Retinal pigment epithelial cell (primary cell): ENCODE results near the gene FUBP3.

ENCODE experiments used
- DNase-seq: peaks from one replicate; pipeline ENCODE4 v3.0.0-alpha.2; 2010; ENCODE audit warnings: low read depth
- H3K4me3 ChIP-seq: 2 replicates; pipeline ENCODE4 v1.5.1; 2011; ENCODE audit warnings: mild to moderate bottlenecking, low read length, control low read depth, moderate library complexity
- TF ChIP-seq, protein P1 (sequence below): conservative IDR thresholded peaks from 2 replicates; pipeline ENCODE4 v1.5.1; 2011; ENCODE audit warnings: low read depth, low read length, control low read depth, inconsistent platforms

Gene FUBP3, protein sequence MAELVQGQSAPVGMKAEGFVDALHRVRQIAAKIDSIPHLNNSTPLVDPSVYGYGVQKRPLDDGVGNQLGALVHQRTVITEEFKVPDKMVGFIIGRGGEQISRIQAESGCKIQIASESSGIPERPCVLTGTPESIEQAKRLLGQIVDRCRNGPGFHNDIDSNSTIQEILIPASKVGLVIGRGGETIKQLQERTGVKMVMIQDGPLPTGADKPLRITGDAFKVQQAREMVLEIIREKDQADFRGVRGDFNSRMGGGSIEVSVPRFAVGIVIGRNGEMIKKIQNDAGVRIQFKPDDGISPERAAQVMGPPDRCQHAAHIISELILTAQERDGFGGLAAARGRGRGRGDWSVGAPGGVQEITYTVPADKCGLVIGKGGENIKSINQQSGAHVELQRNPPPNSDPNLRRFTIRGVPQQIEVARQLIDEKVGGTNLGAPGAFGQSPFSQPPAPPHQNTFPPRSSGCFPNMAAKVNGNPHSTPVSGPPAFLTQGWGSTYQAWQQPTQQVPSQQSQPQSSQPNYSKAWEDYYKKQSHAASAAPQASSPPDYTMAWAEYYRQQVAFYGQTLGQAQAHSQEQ

DNA sequence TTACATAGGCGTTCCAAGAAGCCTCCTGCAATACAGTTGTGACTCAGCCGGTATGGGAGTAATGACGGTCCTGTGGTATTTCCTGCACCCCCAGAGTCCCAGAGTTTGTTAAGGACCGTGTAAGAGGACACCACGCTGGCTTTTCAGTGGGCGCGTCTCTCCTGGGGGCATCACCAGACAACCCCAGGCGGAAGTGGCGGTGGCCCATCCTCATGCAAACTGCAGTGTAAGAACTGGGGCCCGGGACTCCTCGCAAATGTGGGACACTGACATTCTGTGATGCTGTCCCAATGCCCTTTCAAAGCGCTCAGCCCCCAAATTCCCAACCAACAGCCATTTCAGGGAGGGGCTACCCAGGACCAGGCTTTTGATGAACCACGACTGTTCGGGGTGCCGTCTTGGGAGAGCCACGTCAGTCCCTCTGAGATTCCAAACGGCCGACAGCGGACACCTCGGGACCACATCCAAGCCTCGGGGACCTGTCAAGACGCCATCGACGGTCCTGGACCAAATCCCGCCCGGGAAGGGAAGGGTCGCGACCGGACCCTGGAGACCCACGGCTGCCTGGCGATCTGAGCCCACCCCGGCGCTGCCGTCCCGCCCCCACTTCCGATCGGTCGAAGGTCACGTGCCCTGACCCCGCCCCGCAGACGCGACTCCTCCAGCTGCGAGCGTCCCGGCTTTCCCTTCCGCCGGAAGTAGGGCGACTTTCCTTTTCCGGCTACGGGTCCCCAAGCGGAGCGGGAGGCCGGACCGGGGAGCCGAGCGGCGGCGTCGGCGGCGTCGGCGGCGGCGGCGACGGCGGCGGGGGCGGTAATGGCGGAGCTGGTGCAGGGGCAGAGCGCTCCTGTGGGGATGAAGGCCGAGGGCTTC, at the start of gene FUBP3:
TSS of gene FUBP3 (plus strand) at position 713 of the 873 bp plus-strand sequence. CDS start at position 817, 104 bp downstream.
- TF ChIP-seq, protein P1, sequence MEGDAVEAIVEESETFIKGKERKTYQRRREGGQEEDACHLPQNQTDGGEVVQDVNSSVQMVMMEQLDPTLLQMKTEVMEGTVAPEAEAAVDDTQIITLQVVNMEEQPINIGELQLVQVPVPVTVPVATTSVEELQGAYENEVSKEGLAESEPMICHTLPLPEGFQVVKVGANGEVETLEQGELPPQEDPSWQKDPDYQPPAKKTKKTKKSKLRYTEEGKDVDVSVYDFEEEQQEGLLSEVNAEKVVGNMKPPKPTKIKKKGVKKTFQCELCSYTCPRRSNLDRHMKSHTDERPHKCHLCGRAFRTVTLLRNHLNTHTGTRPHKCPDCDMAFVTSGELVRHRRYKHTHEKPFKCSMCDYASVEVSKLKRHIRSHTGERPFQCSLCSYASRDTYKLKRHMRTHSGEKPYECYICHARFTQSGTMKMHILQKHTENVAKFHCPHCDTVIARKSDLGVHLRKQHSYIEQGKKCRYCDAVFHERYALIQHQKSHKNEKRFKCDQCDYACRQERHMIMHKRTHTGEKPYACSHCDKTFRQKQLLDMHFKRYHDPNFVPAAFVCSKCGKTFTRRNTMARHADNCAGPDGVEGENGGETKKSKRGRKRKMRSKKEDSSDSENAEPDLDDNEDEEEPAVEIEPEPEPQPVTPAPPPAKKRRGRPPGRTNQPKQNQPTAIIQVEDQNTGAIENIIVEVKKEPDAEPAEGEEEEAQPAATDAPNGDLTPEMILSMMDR: no peak
- H3K4me3 ChIP-seq: peak within 1 kb of the TSS; percentile 98
- peak; percentile 47 for DNase-seq

DNA sequence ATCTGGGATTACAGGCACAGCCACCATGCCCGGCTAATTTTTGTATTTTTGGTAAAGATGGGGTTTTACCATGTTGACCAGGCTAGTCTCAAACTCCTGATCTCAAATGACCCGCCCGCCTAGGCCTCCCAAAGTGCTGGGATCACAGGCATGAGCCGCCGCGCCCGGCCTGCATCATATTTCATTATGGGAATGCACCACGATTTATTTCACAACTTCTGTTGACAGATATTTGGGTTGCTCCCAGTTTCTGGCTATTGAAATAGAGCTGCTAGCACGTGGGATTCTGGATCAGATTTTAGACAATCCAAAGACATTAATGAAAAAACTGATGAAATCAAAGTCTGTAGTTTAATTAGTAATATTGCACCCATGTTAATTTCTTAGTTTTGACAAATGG, 48.4 kb upstream of the FUBP3 start:
- TF ChIP-seq, protein P1: no peak
- no peak overlapping the region for H3K4me3 ChIP-seq
- no peak for DNase-seq

DNA sequence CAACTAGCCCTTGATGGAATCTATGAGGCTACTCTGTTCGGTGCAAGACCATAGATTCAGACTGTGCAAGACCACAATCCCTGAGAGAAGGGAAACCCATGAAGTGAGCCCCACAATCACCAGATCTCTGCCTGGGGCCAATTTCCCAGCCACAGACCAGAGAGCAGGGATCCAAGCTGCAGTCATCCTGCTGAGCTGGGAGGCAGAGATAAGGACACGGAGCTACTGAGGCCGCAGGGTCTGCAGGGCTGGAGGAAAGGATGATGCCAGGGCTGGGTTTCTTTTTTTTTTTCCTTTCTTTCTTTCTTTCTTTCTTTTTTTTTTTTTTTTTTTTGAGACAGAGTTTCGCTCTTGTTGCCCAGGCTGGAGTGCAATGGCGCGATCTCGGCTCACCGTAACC, 47.7 kb upstream of the FUBP3 start:
- TF ChIP-seq, protein P1: no peak
- H3K4me3 ChIP-seq: no peak overlapping the region
- no peak for DNase-seq

DNA sequence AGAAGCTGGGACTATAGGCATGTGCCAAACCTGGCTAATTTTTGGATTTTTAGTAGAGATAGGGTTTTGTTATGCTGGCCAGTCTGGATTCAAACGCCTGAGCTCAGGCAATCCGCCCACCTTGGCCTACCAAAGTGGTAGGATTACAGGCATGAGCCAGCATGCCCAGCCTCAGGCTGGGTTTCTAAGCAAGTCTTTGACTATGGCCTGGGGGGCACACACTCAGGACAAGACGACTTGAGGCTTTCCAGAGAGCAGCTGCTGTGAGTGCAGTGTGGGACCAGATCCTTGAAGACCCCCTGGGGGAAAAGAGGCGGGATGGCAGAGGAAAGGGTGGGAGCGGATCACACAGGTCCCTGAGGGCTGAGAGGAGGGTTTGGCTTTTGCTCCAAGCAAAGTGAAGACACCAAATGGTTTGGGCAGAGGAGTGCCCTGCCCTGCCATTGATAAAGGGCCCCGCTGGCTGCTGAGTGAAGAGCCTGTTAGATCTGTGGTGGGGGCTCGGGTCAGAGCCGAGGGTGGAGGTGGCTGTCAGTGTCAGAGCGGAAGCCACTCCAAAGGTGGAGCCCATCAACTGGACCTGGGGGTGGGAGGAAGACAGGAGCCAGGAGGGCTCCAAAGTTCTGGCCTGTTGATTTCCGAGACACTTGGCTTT, 46.8 kb upstream of the FUBP3 start:
- H3K4me3 ChIP-seq: no peak overlapping the region
- TF ChIP-seq, protein P1: no peak
- no peak for DNase-seq

DNA sequence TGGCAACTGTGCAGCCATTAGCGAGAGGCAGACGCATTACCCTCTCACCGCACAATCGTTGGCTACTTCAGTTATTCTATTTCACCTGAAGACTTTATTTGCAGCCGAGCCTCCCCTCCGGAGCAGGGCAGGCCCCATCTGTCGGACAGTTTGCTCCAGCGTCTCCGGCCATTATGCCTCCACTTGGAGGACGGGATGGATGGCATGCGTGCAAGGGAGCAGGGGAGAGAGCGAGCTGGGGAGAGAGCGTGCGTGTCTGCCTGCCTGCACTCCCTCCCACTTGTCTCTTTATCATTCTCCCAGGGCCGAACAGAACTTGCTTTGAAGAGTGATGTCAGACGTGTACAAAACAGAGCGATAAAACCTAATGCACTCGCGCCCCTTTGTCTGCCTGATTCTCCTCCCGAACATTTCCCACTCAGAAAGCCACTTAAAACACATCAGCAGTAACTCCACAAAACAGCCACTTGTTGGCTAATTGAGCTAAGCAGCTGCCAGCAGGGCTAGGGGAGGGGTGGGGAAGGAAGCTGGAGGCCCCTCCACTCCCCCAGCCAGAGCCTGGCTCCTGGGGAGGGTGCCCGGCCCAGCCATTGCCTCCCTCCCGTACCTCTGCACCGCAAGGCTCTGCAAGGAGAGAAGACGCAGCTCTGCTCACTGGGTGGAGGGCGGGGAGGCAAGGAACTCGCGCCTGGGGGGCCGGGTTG, 43.4 kb upstream of the FUBP3 start:
- no peak for DNase-seq
- H3K4me3 ChIP-seq: peak overlapping the region; percentile 34

DNA sequence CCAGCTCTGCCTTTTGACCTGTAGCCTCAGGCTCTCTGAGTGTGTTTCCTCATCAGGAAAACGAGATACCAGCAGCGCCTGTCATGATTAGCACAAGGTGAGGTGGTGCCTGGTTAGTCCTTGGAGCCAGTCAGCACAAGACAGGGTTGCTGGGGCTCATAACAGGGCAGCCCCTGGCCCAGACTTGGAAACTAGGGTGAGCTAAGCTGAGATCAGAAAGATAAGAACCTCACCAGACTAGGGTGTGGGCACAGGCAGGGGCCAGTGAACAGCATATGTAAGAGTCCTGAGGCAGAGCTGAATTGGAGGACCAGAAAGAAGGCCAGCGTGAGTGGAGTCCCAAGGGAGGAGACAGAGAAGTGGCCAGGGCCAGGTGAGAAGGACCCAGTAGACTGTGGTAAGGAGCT, 42.7 kb upstream of the FUBP3 start:
- H3K4me3 ChIP-seq: no peak overlapping the region
- TF ChIP-seq, protein P1: no peak
- no peak for DNase-seq

More for the DNA sequence above, 43.4 kb upstream of the FUBP3 start:
- TF ChIP-seq, protein P1: no peak
